HG03442 (cell line): ENCODE results near the gene PGAM2.

ENCODE experiments used
- ATAC-seq: cut with Tn5 transposase; IDR thresholded peaks from one replicate; pipeline ENCODE4 v1.9.1; 2021; ENCODE audit warnings: mild to moderate bottlenecking, moderate library complexity; ENCODE audit not compliant: unreplicated experiment

Gene PGAM2

GRCh38 chr7:44067064-44067951, 1.9 kb upstream of the PGAM2 start:
- no peak for ATAC-seq

- ATAC-seq = no peak
Observed at GRCh38 chr7:44066494-44067063, 1.2 kb upstream of the PGAM2 start.

GRCh38 chr7:44066111-44066460, 719 bp upstream of the PGAM2 start:
- no peak for ATAC-seq

- no peak for ATAC-seq
Observed at GRCh38 chr7:44064791-44065430, 456 bp downstream of the PGAM2 start.

GRCh38 chr7:44063894-44064651, 1.3 kb downstream of the PGAM2 start:
- ATAC-seq = no peak

- ATAC-seq = no peak
Observed at GRCh38 chr7:44063547-44063893, 1.8 kb downstream of the PGAM2 start.

GRCh38 chr7:44062903-44063295, 2.5 kb downstream of the PGAM2 start:
- ATAC-seq = no peak

- no peak for ATAC-seq
Observed at GRCh38 chr7:44062180-44062902, 3.0 kb downstream of the PGAM2 start.

GRCh38 chr7:44061645-44062179, 3.7 kb downstream of the PGAM2 start:
- no peak for ATAC-seq

- ATAC-seq = no peak
Observed at GRCh38 chr7:44060948-44061644, 4.3 kb downstream of the PGAM2 start.

GRCh38 chr7:44060091-44060947, 5.0 kb downstream of the PGAM2 start:
- ATAC-seq = no peak

GRCh38 chr7:44059219-44060090, 5.9 kb downstream of the PGAM2 start:
- ATAC-seq = peak; percentile 69

GRCh38 chr7:44058759-44059218, 6.6 kb downstream of the PGAM2 start:
- ATAC-seq = no peak

GRCh38 chr7:44057849-44058758, 7.3 kb downstream of the PGAM2 start:
- no peak for ATAC-seq

- ATAC-seq = no peak
Observed at GRCh38 chr7:44057181-44057848, 8.1 kb downstream of the PGAM2 start.

GRCh38 chr7:44056681-44057080, 8.7 kb downstream of the PGAM2 start:
- no peak for ATAC-seq
